Neural cell (in vitro differentiated cells): ENCODE measurements around the gene RPL35. TPM values are rescaled to one million over a fixed set of nuclear protein-coding genes. Genes with fewer than 3 reads are reported as not detected.

Experiments used
- H2AFZ ChIP-seq: fragments of 200-600, 300-800 bp; sonication (generic), shearing (Covaris generic); 2 replicates; pipeline ENCODE4 v1.6.0; 2014; ENCODE audit warnings: low read depth, mild to moderate bottlenecking, antibody characterized with exemption, low read length, moderate library complexity
- H3F3A ChIP-seq: fragments of 200-600 bp; shearing (Covaris generic); 2 replicates; pipeline ENCODE4 v1.6.1; 2016; ENCODE audit warnings: mild to moderate bottlenecking, moderate library complexity, mixed read lengths, antibody characterized with exemption, low read length; ENCODE audit not compliant: insufficient read depth, poor library complexity, severe bottlenecking
- H3K27ac ChIP-seq: fragments of 200-600, 300-800 bp; sonication (generic), shearing (Covaris generic); 2 replicates; pipeline ENCODE4 v1.5.1; 2014; ENCODE audit warnings: mild to moderate bottlenecking, low read length, moderate library complexity
- H3K27me3 ChIP-seq: fragments of 300-800, 200-600 bp; sonication (generic), shearing (Covaris generic); 2 replicates; pipeline ENCODE4 v1.6.0; 2014; ENCODE audit warnings: mild to moderate bottlenecking, low read depth, low read length, moderate library complexity; ENCODE audit not compliant: insufficient read depth
- H3K36me3 ChIP-seq: fragments of 300-800, 200-600 bp; sonication (generic), shearing (Covaris generic); 2 replicates; pipeline ENCODE4 v1.5.1; 2014; ENCODE audit warnings: mild to moderate bottlenecking, antibody characterized with exemption, low read length, moderate library complexity; ENCODE audit not compliant: insufficient read depth
- H3K4me2 ChIP-seq: fragments of 300-800, 200-600 bp; sonication (generic), shearing (Covaris generic); 2 replicates; pipeline ENCODE4 v1.6.0; 2014; ENCODE audit warnings: mild to moderate bottlenecking, low read length
- H3K4me3 ChIP-seq: fragments of 300-800, 200-600 bp; sonication (generic), shearing (Covaris generic); 2 replicates; pipeline ENCODE4 v1.5.1; 2014; ENCODE audit warnings: mild to moderate bottlenecking, low read length, moderate library complexity
- H3K79me2 ChIP-seq: fragments of 200-600 bp; shearing (Covaris generic); replicated peaks from 2 replicates; pipeline ENCODE4 v1.6.0; 2014; ENCODE audit warnings: mild to moderate bottlenecking, low read length, moderate library complexity; ENCODE audit not compliant: insufficient read depth
- H3K9ac ChIP-seq: fragments of 300-800, 200-600 bp; sonication (generic), shearing (Covaris generic); 2 replicates; pipeline ENCODE4 v1.6.1; 2016; ENCODE audit warnings: mild to moderate bottlenecking, low read length, mixed read lengths
- H3K9me2 ChIP-seq: fragments of 200-600 bp; shearing (Covaris generic); 2 replicates; pipeline ENCODE4 v1.6.1; 2016; ENCODE audit warnings: mild to moderate bottlenecking, low read length, mixed read lengths; ENCODE audit not compliant: insufficient read depth
- H3K9me3 ChIP-seq: fragments of 200-600, 300-800 bp; sonication (generic), shearing (Covaris generic); 2 replicates; pipeline ENCODE4 v1.6.1; 2016; ENCODE audit warnings: mild to moderate bottlenecking, mixed run types, low read length, moderate library complexity, mixed read lengths
- H4K20me1 ChIP-seq: fragments of 200-600 bp; shearing (Covaris generic); 2 replicates; pipeline ENCODE4 v1.6.1; 2016; ENCODE audit warnings: mild to moderate bottlenecking, mixed run types; ENCODE audit not compliant: insufficient read depth
- CTCF ChIP-seq: fragments of 450-650 bp; IDR thresholded peaks from 2 replicates; pipeline ENCODE4 v1.5.1; 2014; ENCODE audit warnings: antibody characterized with exemption, mild to moderate bottlenecking, moderate library complexity; ENCODE audit not compliant: poor library complexity, severe bottlenecking
- EP300 ChIP-seq: fragments of 450-650 bp; conservative IDR thresholded peaks from 2 replicates; pipeline ENCODE4 v1.6.1; 2014; ENCODE audit warnings: antibody characterized with exemption, mild to moderate bottlenecking, moderate library complexity; ENCODE audit not compliant: poor library complexity, severe bottlenecking
- EZH2 ChIP-seq: fragments of 200-600, 300-800 bp; shearing (Covaris generic), sonication (generic); IDR thresholded peaks from 2 replicates; pipeline ENCODE4 v1.6.1; 2014; ENCODE audit warnings: antibody characterized with exemption, low read length, borderline replicate concordance, mild to moderate bottlenecking; ENCODE audit not compliant: insufficient read depth, poor library complexity, severe bottlenecking
- MXI1 ChIP-seq: fragments of 450-650 bp; conservative IDR thresholded peaks from 2 replicates; pipeline ENCODE4 v1.6.1; 2014; ENCODE audit warnings: antibody characterized with exemption, mild to moderate bottlenecking; ENCODE audit not compliant: poor library complexity, severe bottlenecking
- POLR2AphosphoS5 ChIP-seq: IDR thresholded peaks from 2 replicates; pipeline ENCODE4 v1.6.1; 2012
- RAD21 ChIP-seq: fragments of 450-650 bp; conservative IDR thresholded peaks from 2 replicates; pipeline ENCODE4 v1.6.1; 2014; ENCODE audit warnings: antibody characterized with exemption, mild to moderate bottlenecking, moderate library complexity
- REST ChIP-seq: IDR thresholded peaks from 2 replicates; pipeline ENCODE4 v1.6.1; 2012; ENCODE audit warnings: borderline replicate concordance
- SMC3 ChIP-seq: fragments of 450-650 bp; conservative IDR thresholded peaks from 2 replicates; pipeline ENCODE4 v1.6.1; 2014; ENCODE audit warnings: antibody characterized with exemption, mild to moderate bottlenecking, moderate library complexity; ENCODE audit not compliant: poor library complexity
- TAF1 ChIP-seq: IDR thresholded peaks from 2 replicates; pipeline ENCODE4 v1.6.1; 2012; ENCODE audit warnings: low read depth
- polyA plus RNA-seq: library from polyadenylated mRNA; depleted of rRNA; stranded (reverse); fragments of >200 nt; gene quantifications from 2 replicates; pipeline ENCODE4 v1.2.3, GENCODE V29; 2014

Gene RPL35
- polyA plus RNA-seq, 1 donor from 2014 or later = 2,116 TPM

GRCh38 chr9:124889006-124889405 is 27.2 kb upstream of the RPL35 start:
- no peak overlapping the region for H3K4me2 ChIP-seq
- H3K36me3 ChIP-seq = peaks cover 11% of the 10 kb centered on the region
- no peak overlapping the region for H3K9ac ChIP-seq
- H3K27me3 ChIP-seq = no peaks in the 10 kb centered on the region
- H4K20me1 ChIP-seq = no peaks in the 10 kb centered on the region
- H3K9me2 ChIP-seq = no peaks in the 10 kb centered on the region
- H2AFZ ChIP-seq = no peak overlapping the region
- no peak overlapping the region for H3K4me3 ChIP-seq
- H3K79me2 ChIP-seq = no peaks in the 10 kb centered on the region
- no peaks in the 10 kb centered on the region for H3F3A ChIP-seq
- H3K27ac ChIP-seq = no peak overlapping the region
- TF ChIP-seq EZH2 (no peak), MXI1 (no peak), REST (no peak), RAD21 (no peak), CTCF (no peak), EP300 (no peak), TAF1 (no peak), POLR2AphosphoS5 (no peak)
- no peaks in the 10 kb centered on the region for H3K9me3 ChIP-seq

DNA sequence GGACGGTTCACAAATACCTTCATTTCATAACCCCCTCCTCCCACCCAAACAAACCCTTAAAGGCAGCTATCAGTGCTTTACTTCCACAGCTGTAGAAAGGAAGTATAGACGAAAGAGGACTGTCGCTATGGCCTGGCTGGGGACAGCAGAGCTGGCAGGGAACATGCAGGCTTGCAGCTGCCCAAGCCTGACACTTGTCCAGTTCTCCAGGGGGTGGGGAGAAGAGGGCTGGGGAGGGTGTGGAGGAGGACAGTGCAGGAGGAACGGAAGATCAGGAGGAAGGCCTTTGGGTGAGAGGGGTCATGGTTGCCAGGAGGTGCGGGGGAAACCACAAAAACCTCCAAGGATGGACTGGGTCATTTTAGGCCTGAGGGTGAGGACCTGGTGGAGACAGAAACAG is 26.1 kb upstream of the RPL35 start:
- H3K79me2 ChIP-seq = no peaks in the 10 kb centered on the region
- H3K27ac ChIP-seq = no peak overlapping the region
- no peak for TF ChIP-seq REST
- TF ChIP-seq MXI1 = no peak
- TF ChIP-seq TAF1 = no peak
- TF ChIP-seq SMC3 = no peak
- TF ChIP-seq EZH2 = no peak
- TF ChIP-seq EP300 = no peak
- no peak for TF ChIP-seq RAD21
- TF ChIP-seq CTCF = no peak
- no peak for TF ChIP-seq POLR2AphosphoS5

More for the DNA sequence above, 26.1 kb upstream of the RPL35 start:
- Histone ChIP-seq H3K36me3 (peaks cover 11% of the 10 kb centered on the region), H2AFZ (no peak overlapping the region), H3K4me2 (no peak overlapping the region), H3F3A (no peaks in the 10 kb centered on the region), H3K9me2 (no peaks in the 10 kb centered on the region), H3K4me3 (no peak overlapping the region), H4K20me1 (no peaks in the 10 kb centered on the region), H3K9ac (no peak overlapping the region), H3K27me3 (no peaks in the 10 kb centered on the region), H3K9me3 (no peaks in the 10 kb centered on the region)
